Superior temporal gyrus (tissue), 1 donor: ENCODE results near the gene ALDH3A2.
"Not testable (repeated sequence)": the region's sequence is repeated elsewhere in the genome, so short reads cannot be mapped to it uniquely, and the experiment has no call there.

ENCODE experiments used
- DNase-seq: peaks from one replicate; pipeline ENCODE4 v3.0.0-alpha.2; 2016; ENCODE audit errors: extremely low spot score

Gene ALDH3A2

DNA sequence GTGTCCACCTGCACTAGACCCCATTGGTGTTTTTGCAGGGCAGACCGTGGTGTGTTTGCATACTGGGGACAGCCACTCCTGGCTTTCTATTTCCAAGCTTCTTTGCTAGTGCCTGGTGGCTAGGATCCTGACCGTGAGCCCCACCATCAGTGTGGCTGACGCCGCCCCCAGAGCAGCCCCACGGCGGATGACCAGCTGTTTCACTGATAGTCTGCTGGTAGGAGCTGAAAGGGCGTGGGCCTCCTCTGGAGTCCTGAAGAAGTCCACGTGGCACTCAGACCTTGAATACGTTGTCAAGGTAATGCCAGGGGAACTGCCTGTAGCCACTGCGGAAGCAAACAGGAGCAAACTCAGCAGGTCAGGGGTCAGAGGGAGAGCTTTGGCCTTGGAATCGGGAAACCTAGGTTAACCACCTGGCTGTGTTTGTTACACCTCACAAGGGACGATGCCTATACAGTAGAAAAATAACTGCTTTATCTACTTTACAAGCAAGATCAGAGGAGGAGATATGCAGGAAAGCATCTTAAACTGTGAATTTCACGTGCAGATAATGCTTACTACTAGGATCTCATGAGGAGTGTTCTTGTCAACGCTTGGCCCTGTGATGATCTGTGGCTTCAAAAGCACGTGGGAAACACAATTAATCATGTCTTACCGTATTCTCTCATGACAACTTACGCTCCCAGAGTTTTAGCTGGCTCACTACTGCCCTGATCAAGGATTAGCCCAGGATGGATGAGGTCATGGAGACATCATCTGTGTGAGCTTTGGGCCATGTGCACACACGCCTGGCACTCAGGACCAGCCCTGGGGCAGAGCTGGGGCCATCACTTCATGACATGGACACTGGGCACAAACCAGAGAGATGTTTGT is 30.3 kb downstream of the ALDH3A2 start:
- no peak for DNase-seq

DNA sequence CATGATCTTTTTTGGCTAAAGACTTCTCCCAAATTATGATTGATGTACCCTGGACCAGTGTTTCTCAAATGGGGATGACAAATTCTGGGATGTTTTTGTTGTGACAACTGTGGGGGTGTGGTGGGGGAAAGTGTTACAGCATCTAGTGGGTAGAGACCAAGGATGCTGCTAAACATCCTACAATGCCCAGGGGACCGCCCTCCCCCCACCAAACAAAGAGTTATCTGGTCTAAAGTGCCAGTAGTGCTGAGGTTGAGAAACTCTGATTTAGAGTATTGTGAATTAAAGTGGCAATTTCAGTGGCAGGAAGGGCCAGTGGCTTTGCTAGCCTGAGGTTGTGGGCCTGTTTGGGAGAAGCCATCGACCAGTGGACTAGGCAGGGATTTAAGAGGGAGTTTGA is 34.6 kb downstream of the ALDH3A2 start:
- no peak for DNase-seq

DNA sequence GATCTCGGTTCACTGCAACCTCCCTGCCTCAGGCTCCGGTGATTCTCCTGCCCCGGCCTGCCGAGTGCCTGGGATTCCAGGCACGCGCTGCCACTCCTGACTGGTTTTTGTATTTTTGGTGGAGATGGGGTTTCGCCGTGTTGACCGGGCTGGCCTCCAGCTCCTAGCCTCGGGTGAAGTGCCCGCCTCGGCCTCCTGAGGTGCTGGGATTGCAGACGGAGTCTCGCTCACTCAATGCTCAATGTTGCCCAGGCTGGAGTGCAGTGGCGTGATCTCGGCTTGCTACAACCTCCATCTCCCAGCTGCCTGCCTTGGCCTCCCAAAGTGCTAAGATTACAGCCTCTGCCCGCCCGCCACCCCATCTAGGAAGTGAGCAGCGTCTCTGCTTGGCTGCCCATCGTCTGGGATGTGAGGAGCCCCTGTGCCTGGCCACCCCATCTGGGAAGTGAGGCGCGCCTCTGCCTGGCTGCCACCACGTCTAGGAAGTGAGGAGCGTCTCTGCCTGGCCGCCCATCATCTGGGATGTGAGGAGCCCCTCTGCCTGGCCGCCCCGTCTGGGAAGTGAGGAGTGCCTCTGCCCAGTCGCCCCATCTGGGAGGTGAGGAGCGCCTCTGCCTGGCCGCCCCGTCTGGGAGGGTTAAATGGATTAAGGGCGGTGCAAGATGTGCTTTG is 36.5 kb downstream of the ALDH3A2 start:
- not testable (repeated sequence) for DNase-seq

DNA sequence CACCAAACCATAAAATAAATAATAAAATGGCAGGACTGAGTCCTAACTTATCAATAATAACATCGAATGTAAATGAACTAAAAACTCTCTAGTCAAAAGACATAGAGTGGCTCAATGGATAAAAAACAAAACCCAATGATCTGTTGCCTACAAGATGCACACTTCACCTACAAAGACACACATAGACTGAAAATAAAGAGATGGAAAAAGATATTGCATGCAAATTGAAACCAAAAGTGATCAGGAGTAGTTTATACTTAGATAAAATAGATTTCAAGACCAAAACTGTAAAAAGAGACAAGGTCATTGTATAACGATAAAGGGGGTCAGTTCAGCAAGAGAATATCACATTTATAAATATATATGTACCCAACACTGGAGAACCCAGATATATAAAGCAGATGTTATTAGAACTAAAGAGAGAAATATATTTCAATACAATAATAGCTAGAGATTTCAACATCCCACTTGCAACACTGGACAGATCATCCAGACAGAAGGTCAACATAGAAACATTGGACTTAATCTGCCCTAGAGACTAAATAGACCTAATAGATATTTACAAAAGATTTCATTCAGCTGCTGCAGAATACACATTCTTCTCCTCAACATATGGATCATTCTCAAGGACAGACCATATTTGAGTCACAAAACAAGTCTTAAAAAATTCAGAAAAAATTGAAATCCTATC is 38.0 kb downstream of the ALDH3A2 start:
- no peak for DNase-seq

GRCh38 chr17:19702217-19702641 is 53.7 kb downstream of the ALDH3A2 start:
- no peak for DNase-seq

DNA sequence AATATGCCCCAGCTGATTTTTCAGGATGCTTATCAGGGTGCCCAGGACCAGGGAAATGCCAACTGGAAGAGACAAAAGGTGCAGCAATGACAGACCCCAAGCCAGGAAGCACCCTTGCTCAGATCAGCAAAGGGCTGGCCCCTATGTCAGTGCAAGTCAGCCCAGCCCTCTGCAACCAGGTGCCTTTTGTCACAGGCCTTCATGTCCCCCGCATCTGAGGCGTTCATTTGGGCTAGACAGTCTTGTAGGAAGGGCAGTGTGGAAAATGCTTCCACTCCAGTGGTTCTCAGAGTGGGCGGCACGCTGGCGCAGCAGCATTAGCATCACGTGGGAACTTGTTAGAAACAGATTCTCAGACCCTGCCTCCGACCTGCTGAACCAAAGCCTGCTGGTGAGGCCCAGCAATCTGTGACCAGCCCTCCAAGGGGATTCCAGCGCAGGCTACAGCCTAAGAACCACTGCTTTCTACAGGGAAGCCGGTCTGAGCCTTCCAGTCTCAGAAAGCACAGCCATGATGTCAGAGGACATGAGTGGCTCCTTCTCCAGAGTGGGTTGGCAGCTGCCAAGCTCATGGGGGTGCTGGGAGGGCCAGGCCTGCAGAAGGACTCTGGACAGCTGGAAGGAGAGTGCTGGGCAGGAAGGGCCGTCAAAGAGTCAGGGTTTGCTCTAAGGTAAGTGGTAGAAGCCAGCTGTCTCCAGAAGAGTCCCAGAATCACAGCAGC is 54.7 kb downstream of the ALDH3A2 start:
- no peak for DNase-seq

GRCh38 chr17:19703828-19704613 is 55.5 kb downstream of the ALDH3A2 start:
- DNase-seq, result no peak

DNA sequence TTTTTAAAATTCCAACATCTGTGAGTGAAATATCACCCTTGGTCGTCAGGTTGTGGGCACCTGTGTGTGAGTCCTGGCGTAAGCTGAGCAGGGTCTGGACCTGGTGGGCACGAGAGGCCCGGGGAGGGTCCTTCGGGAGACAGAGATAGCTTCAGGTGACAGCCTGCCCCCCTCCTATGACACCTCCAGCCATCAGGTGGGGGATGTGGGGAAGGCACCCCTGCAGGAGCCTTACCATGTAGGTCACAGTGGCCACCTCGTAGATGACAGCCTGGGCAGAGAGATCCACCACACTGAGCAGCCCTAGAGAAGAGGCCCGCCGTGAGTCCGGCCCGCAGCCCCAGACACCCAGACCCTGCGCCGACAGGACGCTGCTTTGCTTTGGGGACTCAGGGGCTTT is 56.6 kb downstream of the ALDH3A2 start:
- no peak for DNase-seq

- no peak for DNase-seq
Observed at GRCh38 chr17:19705771-19706770, 57.5 kb downstream of the ALDH3A2 start.

- no peak for DNase-seq
Observed at GRCh38 chr17:19706791-19707727, 58.5 kb downstream of the ALDH3A2 start.

GRCh38 chr17:19707728-19708221 is 59.2 kb downstream of the ALDH3A2 start:
- DNase-seq, result no peak

DNA sequence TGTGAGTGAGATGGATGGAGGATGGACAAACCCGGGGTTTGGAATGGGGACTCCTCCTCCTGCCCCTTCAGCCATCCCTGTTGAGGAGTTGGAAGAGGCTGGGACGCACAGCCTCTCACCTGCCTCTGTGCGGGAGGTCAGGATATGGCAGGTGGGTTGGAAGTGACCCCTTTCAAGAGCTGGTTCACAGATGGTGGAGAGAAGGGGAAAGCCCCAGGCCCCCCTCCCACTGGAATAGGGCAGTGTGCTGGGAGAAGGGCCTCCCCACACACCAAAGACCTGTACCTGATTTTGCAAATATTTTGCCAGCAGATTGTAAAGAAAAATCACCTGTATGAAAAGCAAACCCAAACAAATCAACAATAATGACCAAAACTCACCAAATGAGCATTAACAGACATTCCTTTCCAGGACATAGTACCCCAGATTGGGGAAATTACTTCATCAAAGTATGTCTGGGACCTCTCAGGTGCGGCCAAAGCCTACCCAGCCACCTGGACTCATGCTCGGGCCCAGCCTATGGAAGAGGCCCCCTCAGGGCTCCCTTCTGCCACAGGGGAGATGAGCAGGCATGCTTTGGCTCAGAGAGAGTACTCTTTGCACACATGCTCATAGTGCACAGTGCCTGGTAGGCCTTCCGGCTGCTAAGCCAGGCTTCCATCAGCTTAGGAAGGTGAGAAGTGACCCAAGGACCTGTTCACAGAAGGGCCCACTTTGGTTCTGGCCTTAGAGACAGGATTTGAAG is 60.1 kb downstream of the ALDH3A2 start:
- no peak for DNase-seq

GRCh38 chr17:19709841-19710240 is 61.3 kb downstream of the ALDH3A2 start:
- no peak for DNase-seq

DNA sequence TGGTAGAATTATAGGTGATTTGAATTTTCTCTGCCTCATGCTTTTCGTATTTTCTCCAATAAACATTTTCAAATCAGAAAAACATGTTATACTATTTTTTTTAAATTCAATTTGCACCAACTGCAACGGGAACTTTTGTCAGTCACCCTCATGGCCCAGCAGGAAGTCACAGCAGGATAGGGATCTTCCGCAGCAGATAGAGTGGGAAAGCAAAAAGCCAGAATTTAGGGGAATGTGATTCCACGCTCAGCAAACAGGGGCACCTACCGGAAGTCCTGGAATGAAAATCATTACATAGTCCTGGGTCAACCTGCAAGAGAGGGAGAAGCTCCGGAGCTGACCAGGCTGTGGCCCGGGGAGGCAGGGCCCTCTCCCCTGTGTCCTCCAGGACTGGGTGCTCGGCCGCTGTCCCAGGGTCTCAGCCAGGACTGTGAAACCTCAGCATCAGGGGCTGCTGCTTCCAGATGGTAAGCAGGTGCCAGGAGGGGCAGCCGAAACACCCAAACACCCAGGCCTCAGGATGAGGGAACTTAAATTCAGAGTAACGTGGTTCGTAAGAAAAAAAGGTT is 64.0 kb downstream of the ALDH3A2 start:
- no peak for DNase-seq

- DNase-seq, result no peak
Observed at GRCh38 chr17:19713462-19713861, 64.9 kb downstream of the ALDH3A2 start.

GRCh38 chr17:19713901-19714361 is 65.4 kb downstream of the ALDH3A2 start:
- DNase-seq, result no peak
